Measurements from ENCODE around the gene SKP2. TPM values are rescaled to one million over a fixed set of nuclear protein-coding genes. Genes with fewer than 3 reads are reported as not detected.

Gene SKP2
- total RNA-seq, 4 donors from 2014 or later, result 2.8 to 6.7 (median 3.1) TPM

- H3K27me3 ChIP-seq, result no peaks in the 10 kb centered on the region
- no peaks in the 10 kb centered on the region for H3K9me3 ChIP-seq
- no peak overlapping the region for H3K4me3 ChIP-seq
- TF ChIP-seq POLR2A (IDR thresholded peaks at IDR 0.05) (no peak), CTCF (IDR thresholded peaks at IDR 0.05 in 4 of 5, conservative IDR thresholded peaks at IDR 0.05 in 1 of 5) (no peak)
- no peak overlapping the region for H3K27ac ChIP-seq
- intact Hi-C loops (cut with DNase I; ENCODE audit: low total_unique reads), result no loop called here
- peaks cover 0 to 50% of the 10 kb centered on the region in 2 donors for H3K36me3 ChIP-seq
- in situ Hi-C loops (cut with MboI; ENCODE audit: low sequenced_read_pairs in 4 of 4), result no loop called here
- H3K4me1 ChIP-seq, result no peaks in the 10 kb centered on the region
- ATAC-seq (no peak), DNase-seq (no peak)
Observed at GRCh38 chr5:36208786-36209185, 56.9 kb downstream of the SKP2 start.

GRCh38 chr5:36209664-36210063, 57.8 kb downstream of the SKP2 start:
- ATAC-seq (no peak), DNase-seq (no peak)
- Histone ChIP-seq H3K4me3 (no peak overlapping the region), H3K9me3 (no peaks in the 10 kb centered on the region), H3K4me1 (no peaks in the 10 kb centered on the region), H3K27ac (no peak overlapping the region), H3K36me3 (peaks cover 0 to 50% of the 10 kb centered on the region in 2 donors), H3K27me3 (no peaks in the 10 kb centered on the region)
- intact Hi-C loops (cut with DNase I; ENCODE audit: low total_unique reads), result no loop called here
- in situ Hi-C loops (cut with MboI; ENCODE audit: low sequenced_read_pairs in 4 of 4), result no loop called here
- TF ChIP-seq CTCF (IDR thresholded peaks at IDR 0.05 in 4 of 5, conservative IDR thresholded peaks at IDR 0.05 in 1 of 5) (no peak), POLR2A (IDR thresholded peaks at IDR 0.05) (no peak)

- Histone ChIP-seq H3K4me3 (no peak overlapping the region), H3K9me3 (no peaks in the 10 kb centered on the region), H3K27me3 (no peaks in the 10 kb centered on the region), H3K36me3 (peaks cover 0 to 66% of the 10 kb centered on the region in 2 donors), H3K27ac (no peak overlapping the region), H3K4me1 (no peaks in the 10 kb centered on the region)
- DNase-seq (no peak), ATAC-seq (no peak)
- in situ Hi-C loops (cut with MboI; ENCODE audit: low sequenced_read_pairs in 4 of 4) (no loop called here), intact Hi-C loops (cut with DNase I; ENCODE audit: low total_unique reads) (no loop called here)
- no peak for TF ChIP-seq CTCF (IDR thresholded peaks at IDR 0.05 in 4 of 5, conservative IDR thresholded peaks at IDR 0.05 in 1 of 5)
- no peak for TF ChIP-seq POLR2A (IDR thresholded peaks at IDR 0.05)
Observed at GRCh38 chr5:36214436-36214835, 62.5 kb downstream of the SKP2 start.

- in situ Hi-C loops (cut with MboI; ENCODE audit: low sequenced_read_pairs in 4 of 4) (no loop called here), intact Hi-C loops (cut with DNase I; ENCODE audit: low total_unique reads) (no loop called here)
- TF ChIP-seq POLR2A (IDR thresholded peaks at IDR 0.05), result no peak
- no peak for TF ChIP-seq CTCF (IDR thresholded peaks at IDR 0.05 in 4 of 5, conservative IDR thresholded peaks at IDR 0.05 in 1 of 5)
- no peak for DNase-seq
- Histone ChIP-seq H3K4me1 (no peaks in the 10 kb centered on the region), H3K4me3 (no peak overlapping the region), H3K9me3 (no peaks in the 10 kb centered on the region), H3K27ac (no peak overlapping the region), H3K36me3 (peaks cover 0 to 60% of the 10 kb centered on the region in 2 donors), H3K27me3 (no peaks in the 10 kb centered on the region)
- no peak for ATAC-seq
Observed at GRCh38 chr5:36215910-36216309, 64.0 kb downstream of the SKP2 start.

GRCh38 chr5:36217567-36217966, 65.7 kb downstream of the SKP2 start:
- H3K27me3 ChIP-seq, result no peaks in the 10 kb centered on the region
- no peak overlapping the region for H3K27ac ChIP-seq
- ATAC-seq, result no peak
- TF ChIP-seq CTCF (IDR thresholded peaks at IDR 0.05 in 4 of 5, conservative IDR thresholded peaks at IDR 0.05 in 1 of 5), result no peak
- TF ChIP-seq POLR2A (IDR thresholded peaks at IDR 0.05), result no peak
- no peak for DNase-seq
- intact Hi-C loops (cut with DNase I; ENCODE audit: low total_unique reads), result no loop called here
- in situ Hi-C loops (cut with MboI; ENCODE audit: low sequenced_read_pairs in 4 of 4), result no loop called here
- H3K4me1 ChIP-seq, result no peaks in the 10 kb centered on the region
- no peaks in the 10 kb centered on the region for H3K9me3 ChIP-seq
- no peak overlapping the region for H3K4me3 ChIP-seq
- peaks cover 0 to 48% of the 10 kb centered on the region in 2 donors for H3K36me3 ChIP-seq

Measured in gastrocnemius medialis (tissue), 4 donors.